Measurements from ENCODE around the gene TEPSIN.

Gene TEPSIN

GRCh38 chr17:81278831-81279230 lies 40.0 kb upstream of the TEPSIN start:
- H3K27me3 ChIP-seq (ENCODE audit: insufficient read depth, poor library complexity, severe bottlenecking) = no peaks in the 10 kb centered on the region
- no peak for DNase-seq (ENCODE audit: low read depth in 1 of 2, low spot score in 1 of 2)
- H3K27ac ChIP-seq (replicated peaks) = no peak overlapping the region
- TF ChIP-seq SPI1 (IDR thresholded peaks at IDR 0.05; ENCODE audit: borderline replicate concordance, low read depth) (no peak), REST (IDR thresholded peaks at IDR 0.05; ENCODE audit: insufficient replicate concordance, low read depth) (no peak), GABPA (IDR thresholded peaks at IDR 0.05; ENCODE audit: low read depth) (no peak), CTCF (IDR thresholded peaks at IDR 0.05; ENCODE audit: insufficient read depth, low read length) (no peak), POLR2AphosphoS5 (IDR thresholded peaks at IDR 0.05; ENCODE audit: low read depth) (no peak)
- no peak overlapping the region for H3K4me3 ChIP-seq (replicated peaks; ENCODE audit: insufficient read depth, low read length)

- Histone ChIP-seq H3K27ac (replicated peaks) (no peak overlapping the region), H3K27me3 (ENCODE audit: insufficient read depth, poor library complexity, severe bottlenecking) (no peaks in the 10 kb centered on the region), H3K4me3 (replicated peaks; ENCODE audit: insufficient read depth, low read length) (no peak overlapping the region)
- TF ChIP-seq CTCF (IDR thresholded peaks at IDR 0.05; ENCODE audit: insufficient read depth, low read length) (no peak), REST (IDR thresholded peaks at IDR 0.05; ENCODE audit: insufficient replicate concordance, low read depth) (no peak), POLR2AphosphoS5 (IDR thresholded peaks at IDR 0.05; ENCODE audit: low read depth) (no peak), SPI1 (IDR thresholded peaks at IDR 0.05; ENCODE audit: borderline replicate concordance, low read depth) (no peak), GABPA (IDR thresholded peaks at IDR 0.05; ENCODE audit: low read depth) (no peak)
- no peak for DNase-seq (ENCODE audit: low read depth in 1 of 2, low spot score in 1 of 2)
These were observed 39.3 kb upstream of the TEPSIN start for GRCh38 chr17:81277946-81278693.

- Histone ChIP-seq H3K27ac (replicated peaks) (no peak overlapping the region), H3K4me3 (replicated peaks; ENCODE audit: insufficient read depth, low read length) (no peak overlapping the region), H3K27me3 (ENCODE audit: insufficient read depth, poor library complexity, severe bottlenecking) (no peaks in the 10 kb centered on the region)
- TF ChIP-seq REST (IDR thresholded peaks at IDR 0.05; ENCODE audit: insufficient replicate concordance, low read depth) = no peak
- TF ChIP-seq SPI1 (IDR thresholded peaks at IDR 0.05; ENCODE audit: borderline replicate concordance, low read depth) = no peak
- no peak for TF ChIP-seq CTCF (IDR thresholded peaks at IDR 0.05; ENCODE audit: insufficient read depth, low read length)
- TF ChIP-seq POLR2AphosphoS5 (IDR thresholded peaks at IDR 0.05; ENCODE audit: low read depth) = no peak
- TF ChIP-seq GABPA (IDR thresholded peaks at IDR 0.05; ENCODE audit: low read depth) = no peak
- no peak for DNase-seq (ENCODE audit: low read depth in 1 of 2, low spot score in 1 of 2)
These were observed 38.6 kb upstream of the TEPSIN start for GRCh38 chr17:81277421-81277820.
